IPS-15b (cell line): ENCODE data around the gene NIP7.
A peak's percentile ranks its signal among the peaks of the same experiment; 100 is the strongest.

Source experiments
- H3K27me3 ChIP-seq: one replicate; pipeline ENCODE4 v1.6.1; 2013; ENCODE audit warnings: low read length; ENCODE audit not compliant: control insufficient read depth, insufficient read depth
- H3K36me3 ChIP-seq: one replicate; pipeline ENCODE4 v1.6.1; 2013; ENCODE audit warnings: low read length; ENCODE audit not compliant: control insufficient read depth, insufficient read depth
- H3K4me1 ChIP-seq: one replicate; pipeline ENCODE4 v1.6.1; 2013; ENCODE audit warnings: mild to moderate bottlenecking, low read length; ENCODE audit not compliant: control insufficient read depth, insufficient read depth
- H3K4me3 ChIP-seq: one replicate; pipeline ENCODE4 v1.5.1; 2013; ENCODE audit warnings: low read depth, low read length
- H3K9ac ChIP-seq: one replicate; pipeline ENCODE4 v1.6.1; 2013; ENCODE audit warnings: low read depth, mild to moderate bottlenecking, low read length
- H3K9me3 ChIP-seq: one replicate; pipeline ENCODE4 v1.6.1; 2013; ENCODE audit warnings: mild to moderate bottlenecking, low read length; ENCODE audit not compliant: control insufficient read depth, insufficient read depth

The NIP7 gene

GRCh38 chr16:69309316-69309715 is 30.3 kb upstream of the NIP7 start:
- Histone ChIP-seq H3K27me3 (no peaks in the 10 kb centered on the region), H3K9me3 (no peaks in the 10 kb centered on the region), H3K4me1 (no peaks in the 10 kb centered on the region), H3K9ac (no peak overlapping the region), H3K36me3 (no peaks in the 10 kb centered on the region), H3K4me3 (no peak overlapping the region)

GRCh38 chr16:69310653-69311532 is 28.7 kb upstream of the NIP7 start, which contains the start of gene VPS4A:
Gene VPS4A, plus strand, starts transcription at chr16:69311350. Its CDS starts 162 bp downstream, at chr16:69311512.
- Histone ChIP-seq H3K27me3 (no peaks in the 10 kb centered on the region), H3K4me3 (peak within 1 kb of the TSS; percentile 87), H3K9me3 (no peaks in the 10 kb centered on the region), H3K9ac (peak within 1 kb of the TSS; percentile 66), H3K36me3 (peaks cover 4% of the 10 kb centered on the region), H3K4me1 (no peaks in the 10 kb centered on the region)

GRCh38 chr16:69311533-69312387 is 27.8 kb upstream of the NIP7 start:
- Histone ChIP-seq H3K4me1 (no peaks in the 10 kb centered on the region), H3K9me3 (no peaks in the 10 kb centered on the region), H3K36me3 (peaks cover 13% of the 10 kb centered on the region), H3K27me3 (no peaks in the 10 kb centered on the region), H3K9ac (peak overlapping the region; percentile 66), H3K4me3 (peak overlapping the region; percentile 79)

GRCh38 chr16:69313469-69313868 is 26.1 kb upstream of the NIP7 start:
- H3K9ac ChIP-seq: no peak overlapping the region
- H3K4me1 ChIP-seq: no peaks in the 10 kb centered on the region
- no peaks in the 10 kb centered on the region for H3K9me3 ChIP-seq
- H3K27me3 ChIP-seq: no peaks in the 10 kb centered on the region
- peaks cover 19% of the 10 kb centered on the region for H3K36me3 ChIP-seq
- no peak overlapping the region for H3K4me3 ChIP-seq

GRCh38 chr16:69314534-69314933 is 25.0 kb upstream of the NIP7 start:
- Histone ChIP-seq H3K36me3 (peaks cover 28% of the 10 kb centered on the region), H3K4me3 (no peak overlapping the region), H3K4me1 (no peaks in the 10 kb centered on the region), H3K9me3 (no peaks in the 10 kb centered on the region), H3K27me3 (no peaks in the 10 kb centered on the region), H3K9ac (no peak overlapping the region)

GRCh38 chr16:69315486-69316311 is 23.9 kb upstream of the NIP7 start:
- Histone ChIP-seq H3K9ac (no peak overlapping the region), H3K27me3 (no peaks in the 10 kb centered on the region), H3K9me3 (no peaks in the 10 kb centered on the region), H3K4me1 (no peaks in the 10 kb centered on the region), H3K36me3 (peaks cover 40% of the 10 kb centered on the region), H3K4me3 (no peak overlapping the region)

GRCh38 chr16:69316595-69317034 is 23.0 kb upstream of the NIP7 start:
- Histone ChIP-seq H3K27me3 (no peaks in the 10 kb centered on the region), H3K36me3 (peaks cover 49% of the 10 kb centered on the region), H3K4me1 (no peaks in the 10 kb centered on the region), H3K9ac (no peak overlapping the region), H3K9me3 (no peaks in the 10 kb centered on the region), H3K4me3 (no peak overlapping the region)

GRCh38 chr16:69318177-69318910 is 21.2 kb upstream of the NIP7 start:
- Histone ChIP-seq H3K4me1 (no peaks in the 10 kb centered on the region), H3K9ac (no peak overlapping the region), H3K27me3 (no peaks in the 10 kb centered on the region), H3K36me3 (peaks cover 62% of the 10 kb centered on the region), H3K4me3 (no peak overlapping the region), H3K9me3 (no peaks in the 10 kb centered on the region)

- no peaks in the 10 kb centered on the region for H3K27me3 ChIP-seq
- H3K4me1 ChIP-seq: no peaks in the 10 kb centered on the region
- peaks cover 66% of the 10 kb centered on the region for H3K36me3 ChIP-seq
- H3K9ac ChIP-seq: no peak overlapping the region
- H3K4me3 ChIP-seq: no peak overlapping the region
- H3K9me3 ChIP-seq: no peaks in the 10 kb centered on the region
Measured at GRCh38 chr16:69318911-69319289, 20.7 kb upstream of the NIP7 start.

GRCh38 chr16:69319381-69319780 is 20.2 kb upstream of the NIP7 start:
- Histone ChIP-seq H3K36me3 (peaks cover 70% of the 10 kb centered on the region), H3K9ac (no peak overlapping the region)

More at GRCh38 chr16:69319381-69319780, 20.2 kb upstream of the NIP7 start:
- H3K4me1 ChIP-seq: no peaks in the 10 kb centered on the region
- no peaks in the 10 kb centered on the region for H3K9me3 ChIP-seq
- H3K4me3 ChIP-seq: no peak overlapping the region
- no peaks in the 10 kb centered on the region for H3K27me3 ChIP-seq
